Type B pancreatic cell (in vitro differentiated cells): ENCODE data around the gene TMUB1. TPM values are rescaled to one million over a fixed set of nuclear protein-coding genes. Genes with fewer than 3 reads are reported as not detected.

Experiments
- DNase-seq: peaks from one replicate; pipeline ENCODE4 v3.0.0; 2021; ENCODE audit warnings: mixed read lengths; ENCODE audit not compliant: unreplicated experiment; ENCODE audit errors: extremely low spot score
- H3K27ac Mint-ChIP-seq: 2 replicates; pipeline ENCODE4 v1.8.0; 2021; ENCODE audit warnings: mild to moderate bottlenecking, mixed read lengths
- H3K27me3 Mint-ChIP-seq: 2 replicates; pipeline ENCODE4 v1.8.0; 2021; ENCODE audit warnings: mixed read lengths
- H3K36me3 Mint-ChIP-seq: 2 replicates; pipeline ENCODE4 v1.8.0; 2021; ENCODE audit warnings: mixed read lengths
- H3K4me1 Mint-ChIP-seq: one replicate; pipeline ENCODE4 v1.8.0; 2021; ENCODE audit warnings: mixed read lengths; ENCODE audit not compliant: unreplicated experiment
- H3K4me3 Mint-ChIP-seq: 2 replicates; pipeline ENCODE4 v1.8.0; 2021; ENCODE audit warnings: mild to moderate bottlenecking, mixed read lengths
- H3K9me3 Mint-ChIP-seq: 2 replicates; pipeline ENCODE4 v1.8.0; 2021; ENCODE audit warnings: mixed read lengths
- CTCF ChIP-seq: fragments of 200-600 bp; sonication (generic); conservative IDR thresholded peaks from 2 replicates; pipeline ENCODE4 v1.5.0; 2021; ENCODE audit warnings: antibody characterized with exemption, mild to moderate bottlenecking
- total RNA-seq: library from RNA; stranded (reverse); gene quantifications from 2 replicates; pipeline ENCODE4 v1.2.1, GENCODE V29; 2021; ENCODE audit warnings: low replicate concordance

TMUB1 gene
- total RNA-seq, 1 donor from 2014 or later = 37.9 TPM

- peaks cover 16% of the 10 kb centered on the region for H3K4me1 Mint-ChIP-seq
- peaks cover 12% of the 10 kb centered on the region for H3K36me3 Mint-ChIP-seq
- DNase-seq = no peak
- peak overlapping the region; percentile 19 for H3K27ac Mint-ChIP-seq
- H3K27me3 Mint-ChIP-seq = peaks cover 3% of the 10 kb centered on the region
- H3K4me3 Mint-ChIP-seq = no peak overlapping the region
- TF ChIP-seq CTCF = no peak
- H3K9me3 Mint-ChIP-seq = no peaks in the 10 kb centered on the region
Observed at GRCh38 chr7:151123158-151123821, 40.0 kb upstream of the TMUB1 start.

- no peak for TF ChIP-seq CTCF
- Mint-ChIP-seq H3K27me3 (peaks cover 3% of the 10 kb centered on the region), H3K4me1 (peaks cover 16% of the 10 kb centered on the region), H3K9me3 (no peaks in the 10 kb centered on the region), H3K36me3 (peaks cover 12% of the 10 kb centered on the region), H3K27ac (no peak overlapping the region), H3K4me3 (no peak overlapping the region)
- DNase-seq = no peak
Observed at GRCh38 chr7:151122796-151123157, 39.5 kb upstream of the TMUB1 start.

GRCh38 chr7:151122276-151122675, 39.0 kb upstream of the TMUB1 start:
- Mint-ChIP-seq H3K27ac (no peak overlapping the region), H3K4me1 (peaks cover 12% of the 10 kb centered on the region), H3K9me3 (no peaks in the 10 kb centered on the region), H3K4me3 (no peak overlapping the region), H3K27me3 (peaks cover 3% of the 10 kb centered on the region), H3K36me3 (peaks cover 12% of the 10 kb centered on the region)
- no peak for DNase-seq
- no peak for TF ChIP-seq CTCF

GRCh38 chr7:151121380-151122170, 38.3 kb upstream of the TMUB1 start:
- Mint-ChIP-seq H3K27ac (no peak overlapping the region), H3K4me3 (no peak overlapping the region), H3K27me3 (peaks cover 3% of the 10 kb centered on the region), H3K9me3 (no peaks in the 10 kb centered on the region), H3K4me1 (peaks cover 11% of the 10 kb centered on the region), H3K36me3 (peaks cover 12% of the 10 kb centered on the region)
- no peak for DNase-seq
- no peak for TF ChIP-seq CTCF

GRCh38 chr7:151120896-151121295, 37.6 kb upstream of the TMUB1 start:
- H3K27ac Mint-ChIP-seq = no peak overlapping the region
- peaks cover 12% of the 10 kb centered on the region for H3K36me3 Mint-ChIP-seq
- H3K27me3 Mint-ChIP-seq = peaks cover 3% of the 10 kb centered on the region
- H3K4me3 Mint-ChIP-seq = no peak overlapping the region
- TF ChIP-seq CTCF = no peak
- H3K9me3 Mint-ChIP-seq = no peaks in the 10 kb centered on the region
- H3K4me1 Mint-ChIP-seq = peaks cover 12% of the 10 kb centered on the region
- no peak for DNase-seq
